Stimulated activated naive CD8-positive, alpha-beta T cell treated with anti-CD3 and anti-CD28 coated beads, Interleukin-15, Interleukin-2, amounts not matched to agents 100 ng/mL and 50 ng/mL, for 24 hours (primary cell): ENCODE results near the gene GPR15.
A peak's percentile ranks its signal among the peaks of the same experiment; 100 is the strongest.

Experiments used
- H3K27ac Mint-ChIP-seq: one replicate; pipeline ENCODE4 v1.8.0; 2021; ENCODE audit warnings: mild to moderate bottlenecking, mixed read lengths
- H3K27me3 Mint-ChIP-seq: one replicate; pipeline ENCODE4 v1.8.0; 2021; ENCODE audit warnings: mixed read lengths
- H3K36me3 Mint-ChIP-seq: one replicate; pipeline ENCODE4 v1.8.0; 2021; ENCODE audit warnings: low read depth, mixed read lengths
- H3K4me1 Mint-ChIP-seq: one replicate; pipeline ENCODE4 v1.8.0; 2021; ENCODE audit warnings: low read depth, mixed read lengths
- H3K4me3 Mint-ChIP-seq: one replicate; pipeline ENCODE4 v1.8.0; 2021; ENCODE audit warnings: mild to moderate bottlenecking, mixed read lengths
- H3K9me3 Mint-ChIP-seq: one replicate; pipeline ENCODE4 v1.8.0; 2021; ENCODE audit warnings: mixed read lengths

The GPR15 gene

GRCh38 chr3:98531622-98532274 lies at the start of gene GPR15:
TSS of gene GPR15 (plus strand) at chr3:98531978. CDS start at chr3:98532034, 56 bp downstream.
- Mint-ChIP-seq H3K27me3 (peaks cover 11% of the 10 kb centered on the region), H3K4me1 (peaks cover 37% of the 10 kb centered on the region), H3K9me3 (no peaks in the 10 kb centered on the region), H3K36me3 (peaks cover 9% of the 10 kb centered on the region), H3K27ac (peak within 1 kb of the TSS; percentile 36), H3K4me3 (peak within 1 kb of the TSS; percentile 74)

- Mint-ChIP-seq H3K9me3 (peaks cover 32% of the 10 kb centered on the region), H3K4me3 (no peak overlapping the region), H3K27ac (no peak overlapping the region), H3K27me3 (peaks cover 11% of the 10 kb centered on the region), H3K4me1 (no peaks in the 10 kb centered on the region), H3K36me3 (peaks cover 5% of the 10 kb centered on the region)
These were observed 48.9 kb upstream of the GPR15 start for GRCh38 chr3:98482717-98483482.

- Mint-ChIP-seq H3K36me3 (peaks cover 5% of the 10 kb centered on the region), H3K27ac (no peak overlapping the region), H3K9me3 (peaks cover 37% of the 10 kb centered on the region), H3K4me3 (no peak overlapping the region), H3K4me1 (no peaks in the 10 kb centered on the region), H3K27me3 (peaks cover 11% of the 10 kb centered on the region)
These were observed 48.2 kb upstream of the GPR15 start for GRCh38 chr3:98483626-98484025.

GRCh38 chr3:98497381-98497780 lies 34.4 kb upstream of the GPR15 start, which contains the start of gene OR5K2:
TSS of gene OR5K2 (plus strand) at chr3:98497681. CDS start at chr3:98497681, 0 bp downstream.
- H3K27ac Mint-ChIP-seq, result no peak within 1 kb of the TSS
- H3K36me3 Mint-ChIP-seq, result no peaks in the 10 kb centered on the region
- no peaks in the 10 kb centered on the region for H3K9me3 Mint-ChIP-seq
- no peak within 1 kb of the TSS for H3K4me3 Mint-ChIP-seq
- peaks cover 8% of the 10 kb centered on the region for H3K27me3 Mint-ChIP-seq
- peaks cover 4% of the 10 kb centered on the region for H3K4me1 Mint-ChIP-seq

- H3K4me1 Mint-ChIP-seq, result peaks cover 7% of the 10 kb centered on the region
- H3K9me3 Mint-ChIP-seq, result no peaks in the 10 kb centered on the region
- no peak overlapping the region for H3K4me3 Mint-ChIP-seq
- H3K27ac Mint-ChIP-seq, result no peak overlapping the region
- H3K36me3 Mint-ChIP-seq, result peaks cover 5% of the 10 kb centered on the region
- peaks cover 4% of the 10 kb centered on the region for H3K27me3 Mint-ChIP-seq
These were observed 31.8 kb upstream of the GPR15 start for GRCh38 chr3:98500019-98500418.

- Mint-ChIP-seq H3K4me1 (peaks cover 7% of the 10 kb centered on the region), H3K27me3 (peaks cover 3% of the 10 kb centered on the region), H3K36me3 (peaks cover 10% of the 10 kb centered on the region), H3K4me3 (no peak overlapping the region), H3K27ac (no peak overlapping the region), H3K9me3 (no peaks in the 10 kb centered on the region)
These were observed 30.5 kb upstream of the GPR15 start for GRCh38 chr3:98501270-98501669.

- Mint-ChIP-seq H3K4me1 (peaks cover 7% of the 10 kb centered on the region), H3K9me3 (no peaks in the 10 kb centered on the region), H3K27me3 (peaks cover 2% of the 10 kb centered on the region), H3K4me3 (no peak overlapping the region), H3K27ac (no peak overlapping the region), H3K36me3 (peaks cover 17% of the 10 kb centered on the region)
These were observed 29.8 kb upstream of the GPR15 start for GRCh38 chr3:98501863-98502576.

- no peak overlapping the region for H3K4me3 Mint-ChIP-seq
- peaks cover 11% of the 10 kb centered on the region for H3K4me1 Mint-ChIP-seq
- no peaks in the 10 kb centered on the region for H3K9me3 Mint-ChIP-seq
- no peaks in the 10 kb centered on the region for H3K27me3 Mint-ChIP-seq
- peaks cover 37% of the 10 kb centered on the region for H3K36me3 Mint-ChIP-seq
- no peak overlapping the region for H3K27ac Mint-ChIP-seq
These were observed 27.2 kb upstream of the GPR15 start for GRCh38 chr3:98504539-98504938.

GRCh38 chr3:98508582-98508981 lies 23.2 kb upstream of the GPR15 start:
- H3K4me3 Mint-ChIP-seq, result no peak overlapping the region
- no peaks in the 10 kb centered on the region for H3K27me3 Mint-ChIP-seq
- no peaks in the 10 kb centered on the region for H3K9me3 Mint-ChIP-seq
- H3K36me3 Mint-ChIP-seq, result peaks cover 56% of the 10 kb centered on the region
- H3K27ac Mint-ChIP-seq, result no peak overlapping the region
- H3K4me1 Mint-ChIP-seq, result peaks cover 14% of the 10 kb centered on the region

GRCh38 chr3:98512576-98512975 lies 19.2 kb upstream of the GPR15 start:
- Mint-ChIP-seq H3K4me1 (peaks cover 42% of the 10 kb centered on the region), H3K27me3 (no peaks in the 10 kb centered on the region), H3K4me3 (no peak overlapping the region), H3K36me3 (peaks cover 73% of the 10 kb centered on the region), H3K27ac (no peak overlapping the region), H3K9me3 (no peaks in the 10 kb centered on the region)

GRCh38 chr3:98513091-98513511 lies 18.7 kb upstream of the GPR15 start:
- H3K4me3 Mint-ChIP-seq, result no peak overlapping the region
- no peaks in the 10 kb centered on the region for H3K27me3 Mint-ChIP-seq
- H3K4me1 Mint-ChIP-seq, result peaks cover 47% of the 10 kb centered on the region
- no peaks in the 10 kb centered on the region for H3K9me3 Mint-ChIP-seq
- peaks cover 74% of the 10 kb centered on the region for H3K36me3 Mint-ChIP-seq
- H3K27ac Mint-ChIP-seq, result no peak overlapping the region

- Mint-ChIP-seq H3K4me1 (peaks cover 50% of the 10 kb centered on the region), H3K4me3 (no peak overlapping the region), H3K27ac (peak overlapping the region; percentile 2), H3K9me3 (no peaks in the 10 kb centered on the region), H3K27me3 (no peaks in the 10 kb centered on the region), H3K36me3 (peaks cover 74% of the 10 kb centered on the region)
These were observed 18.0 kb upstream of the GPR15 start for GRCh38 chr3:98513736-98514135.

GRCh38 chr3:98514948-98515347 lies 16.8 kb upstream of the GPR15 start:
- H3K4me1 Mint-ChIP-seq, result peaks cover 62% of the 10 kb centered on the region
- peak overlapping the region; percentile 26 for H3K27ac Mint-ChIP-seq
- no peaks in the 10 kb centered on the region for H3K9me3 Mint-ChIP-seq
- H3K36me3 Mint-ChIP-seq, result peaks cover 78% of the 10 kb centered on the region
- H3K27me3 Mint-ChIP-seq, result no peaks in the 10 kb centered on the region
- H3K4me3 Mint-ChIP-seq, result no peak overlapping the region

GRCh38 chr3:98518816-98519215 lies 13.0 kb upstream of the GPR15 start:
- peaks cover 81% of the 10 kb centered on the region for H3K36me3 Mint-ChIP-seq
- peaks cover 82% of the 10 kb centered on the region for H3K4me1 Mint-ChIP-seq
- peak overlapping the region; percentile 76 for H3K27ac Mint-ChIP-seq
- no peaks in the 10 kb centered on the region for H3K9me3 Mint-ChIP-seq
- H3K27me3 Mint-ChIP-seq, result no peaks in the 10 kb centered on the region
- peak overlapping the region; percentile 73 for H3K4me3 Mint-ChIP-seq

GRCh38 chr3:98519351-98519750 lies 12.4 kb upstream of the GPR15 start:
- no peaks in the 10 kb centered on the region for H3K27me3 Mint-ChIP-seq
- peaks cover 78% of the 10 kb centered on the region for H3K36me3 Mint-ChIP-seq
- peaks cover 81% of the 10 kb centered on the region for H3K4me1 Mint-ChIP-seq
- H3K27ac Mint-ChIP-seq, result peak overlapping the region; percentile 76
- H3K9me3 Mint-ChIP-seq, result no peaks in the 10 kb centered on the region
- H3K4me3 Mint-ChIP-seq, result peak overlapping the region; percentile 73
